Dedifferentiated amniotic fluid mesenchymal stem cell (primary cell): ENCODE results near the gene JAKMIP3.

Experiments used
- DNase-seq: peaks from one replicate; pipeline ENCODE4 v3.0.0-alpha.2; 2016; ENCODE audit errors: extremely low spot score

The JAKMIP3 gene

DNA sequence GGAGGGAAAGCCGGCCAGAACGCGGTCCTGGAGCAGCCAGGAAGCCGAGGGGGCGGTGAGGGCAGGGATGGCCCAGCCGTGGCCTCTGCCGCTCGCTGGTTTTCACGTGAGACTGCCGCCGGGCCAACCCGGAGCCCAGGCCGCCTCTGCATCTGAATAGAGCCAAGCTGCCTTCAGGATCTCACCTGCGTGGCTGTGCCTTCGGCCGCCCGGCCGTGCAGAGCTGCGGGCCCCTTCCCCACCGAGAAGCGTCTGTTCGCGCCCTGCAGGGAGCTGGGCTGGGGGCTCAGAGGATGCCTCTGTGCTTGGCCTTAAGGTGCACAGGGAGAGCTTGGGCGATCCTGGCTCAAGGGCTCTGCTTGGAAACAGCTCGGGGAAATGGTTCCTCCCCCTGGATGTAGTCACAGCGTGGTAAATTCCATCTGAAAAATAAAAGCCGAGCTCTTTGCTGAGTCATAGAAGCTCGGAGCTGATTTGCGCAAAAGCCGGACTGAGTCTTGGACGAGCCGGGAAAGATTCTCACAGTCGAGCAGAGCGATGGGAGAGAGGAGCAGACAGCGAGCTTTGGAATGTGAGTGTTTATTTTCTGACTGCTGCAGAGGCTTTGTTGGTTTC lies at the start of gene JAKMIP3:
Gene JAKMIP3 (plus strand): TSS at position 456 of the 615 bp plus-strand sequence. CDS start 38,863 bp downstream, outside the sequence.
- peak; percentile 92 for DNase-seq

DNA sequence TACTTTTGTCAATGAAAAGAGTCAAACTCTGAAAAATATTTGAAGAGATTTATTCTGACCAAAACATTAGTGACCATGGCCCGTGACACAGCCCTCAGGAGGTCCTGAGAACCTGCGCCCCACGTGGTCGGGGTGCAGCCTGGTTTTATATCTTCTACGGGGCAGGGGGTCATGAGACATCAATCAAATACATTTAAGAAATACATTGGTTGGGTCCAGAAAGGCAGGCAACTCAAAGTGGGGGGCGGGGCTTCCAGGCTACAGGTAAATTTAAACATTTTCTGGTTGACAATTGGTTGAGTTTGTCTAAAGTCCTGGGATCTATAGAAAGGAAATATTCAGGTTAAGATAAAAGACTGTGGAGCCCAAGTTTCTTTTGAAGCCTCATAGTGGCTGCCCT lies 49.2 kb upstream of the JAKMIP3 start:
- no peak for DNase-seq

DNA sequence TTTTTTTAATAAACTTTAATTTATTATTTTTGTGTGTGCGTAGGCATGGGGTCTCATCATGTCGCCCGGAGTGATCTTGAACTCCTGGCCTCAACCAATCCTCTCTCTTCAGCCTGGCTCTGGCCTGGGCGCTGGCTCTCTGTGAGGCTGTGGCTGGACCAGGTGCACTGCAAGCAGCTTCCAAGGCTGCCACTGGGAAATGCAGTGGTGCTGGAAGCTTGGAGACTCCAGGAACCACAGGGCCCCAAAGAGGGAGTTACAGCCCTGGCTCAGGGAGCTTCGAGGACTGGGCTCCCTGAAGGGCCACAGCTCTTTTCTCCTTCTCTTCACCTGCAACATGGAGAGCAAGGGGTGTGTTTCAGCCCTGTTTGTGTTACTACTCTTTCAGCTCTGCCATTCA lies 47.3 kb upstream of the JAKMIP3 start:
- DNase-seq, result no peak

DNA sequence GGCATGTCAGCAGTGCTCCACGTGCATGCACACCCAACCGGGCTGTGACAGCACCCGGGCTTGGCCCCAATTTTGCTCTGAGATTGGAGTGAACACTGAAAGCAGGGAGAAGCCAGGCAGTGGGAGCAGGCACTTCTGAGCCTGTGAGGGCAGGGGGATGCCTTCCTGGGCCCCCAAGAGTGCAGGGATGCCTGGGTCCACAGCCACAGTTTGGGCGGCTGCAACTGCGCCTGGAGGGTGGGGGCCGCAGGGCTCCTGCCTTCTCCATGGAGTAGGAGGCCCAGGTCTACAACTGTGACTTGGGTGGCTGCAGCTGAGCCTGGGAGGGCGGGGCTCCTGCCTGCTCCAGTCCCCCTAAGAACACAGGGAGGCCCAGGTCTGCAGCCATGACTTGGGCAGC lies 46.4 kb upstream of the JAKMIP3 start:
- no peak for DNase-seq

DNA sequence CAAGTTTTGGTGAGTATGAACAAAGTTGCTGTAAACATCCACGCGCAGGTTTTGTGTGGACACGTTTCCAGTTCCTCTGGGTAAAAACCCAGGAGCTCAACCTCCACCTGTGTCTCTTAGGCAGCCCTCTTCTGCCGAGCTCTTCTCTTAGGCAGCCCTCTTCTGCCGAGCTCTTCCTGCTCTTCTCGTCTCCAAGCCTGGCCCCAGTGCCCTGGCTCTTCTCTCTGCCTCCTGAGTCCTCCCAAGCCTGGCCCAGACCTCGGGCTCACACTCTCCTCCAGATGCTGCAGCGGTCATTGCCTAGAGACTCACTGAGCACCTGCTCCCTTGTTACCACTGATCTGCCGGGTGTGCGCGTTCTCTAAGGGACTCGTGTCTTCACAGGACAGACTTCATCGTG lies 45.3 kb upstream of the JAKMIP3 start:
- DNase-seq, result no peak

DNA sequence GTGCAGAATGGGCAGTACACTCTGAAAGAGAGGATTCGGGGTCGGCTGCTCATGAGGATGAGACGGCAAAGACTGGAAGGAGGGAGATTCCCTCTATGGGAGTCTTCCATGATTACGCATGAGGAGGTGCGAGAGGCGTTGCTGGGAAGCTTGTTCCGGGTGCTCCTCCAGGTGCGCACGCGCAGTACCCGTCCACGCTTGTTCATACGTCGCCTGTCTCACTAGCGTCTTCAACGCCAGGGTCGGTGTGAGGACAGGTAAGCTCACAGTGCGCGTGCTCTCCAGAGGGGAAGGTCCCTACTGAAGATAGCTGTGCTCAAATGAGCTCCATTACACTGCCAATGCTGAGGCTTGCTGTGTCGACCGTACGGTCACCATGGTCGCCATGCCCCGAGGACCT lies 44.7 kb upstream of the JAKMIP3 start:
- no peak for DNase-seq

DNA sequence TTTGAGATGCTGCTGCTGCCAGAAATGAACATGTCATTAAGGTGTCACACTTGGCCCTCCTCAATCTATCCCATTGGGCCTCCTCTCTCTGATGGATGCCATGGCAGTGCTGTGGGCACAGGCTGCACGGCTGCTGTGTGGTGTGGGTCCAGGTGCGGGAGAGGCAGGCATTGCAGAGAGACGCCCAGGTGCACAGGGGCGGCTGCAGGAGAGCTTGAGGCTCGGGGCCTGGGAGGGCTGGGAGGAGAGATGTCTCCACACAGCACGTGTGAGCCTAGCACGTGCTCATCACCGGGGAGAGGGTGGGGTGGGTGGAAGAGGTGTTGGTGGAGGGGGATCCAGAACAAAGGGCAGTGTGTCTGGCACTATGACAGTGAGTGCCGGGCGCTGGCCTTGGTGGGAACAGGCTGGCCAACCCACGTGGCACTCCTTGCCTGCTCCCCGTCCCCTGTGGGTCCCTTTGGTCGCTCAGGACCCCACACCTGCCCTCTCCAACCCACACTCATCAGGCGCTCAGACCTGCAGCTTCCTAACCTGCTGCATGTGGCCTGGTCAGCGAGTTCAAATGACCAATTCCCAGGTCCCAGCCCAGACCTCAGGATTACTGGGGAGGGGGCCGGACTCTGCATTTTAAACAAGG lies 44.1 kb upstream of the JAKMIP3 start:
- no peak for DNase-seq

DNA sequence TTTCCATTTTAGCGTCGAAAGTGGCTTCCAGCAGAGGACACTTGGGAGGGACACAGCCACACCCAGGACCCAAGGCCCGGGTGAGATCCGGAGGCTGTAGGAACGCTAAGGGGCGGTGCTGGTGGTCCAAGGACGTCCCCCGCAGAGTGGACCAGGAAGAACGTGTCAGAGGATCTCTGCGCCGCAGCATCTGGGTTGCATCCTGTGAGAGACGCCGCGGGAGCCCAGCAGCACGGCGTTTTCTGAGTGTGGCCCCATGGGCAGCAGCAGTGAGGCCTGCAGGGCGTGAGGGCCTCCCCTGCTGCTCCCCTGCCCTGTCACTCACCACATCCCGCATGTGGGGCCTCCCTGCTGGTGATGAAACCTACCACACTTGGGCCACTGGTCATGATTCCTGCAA lies 43.5 kb upstream of the JAKMIP3 start:
- no peak for DNase-seq

DNA sequence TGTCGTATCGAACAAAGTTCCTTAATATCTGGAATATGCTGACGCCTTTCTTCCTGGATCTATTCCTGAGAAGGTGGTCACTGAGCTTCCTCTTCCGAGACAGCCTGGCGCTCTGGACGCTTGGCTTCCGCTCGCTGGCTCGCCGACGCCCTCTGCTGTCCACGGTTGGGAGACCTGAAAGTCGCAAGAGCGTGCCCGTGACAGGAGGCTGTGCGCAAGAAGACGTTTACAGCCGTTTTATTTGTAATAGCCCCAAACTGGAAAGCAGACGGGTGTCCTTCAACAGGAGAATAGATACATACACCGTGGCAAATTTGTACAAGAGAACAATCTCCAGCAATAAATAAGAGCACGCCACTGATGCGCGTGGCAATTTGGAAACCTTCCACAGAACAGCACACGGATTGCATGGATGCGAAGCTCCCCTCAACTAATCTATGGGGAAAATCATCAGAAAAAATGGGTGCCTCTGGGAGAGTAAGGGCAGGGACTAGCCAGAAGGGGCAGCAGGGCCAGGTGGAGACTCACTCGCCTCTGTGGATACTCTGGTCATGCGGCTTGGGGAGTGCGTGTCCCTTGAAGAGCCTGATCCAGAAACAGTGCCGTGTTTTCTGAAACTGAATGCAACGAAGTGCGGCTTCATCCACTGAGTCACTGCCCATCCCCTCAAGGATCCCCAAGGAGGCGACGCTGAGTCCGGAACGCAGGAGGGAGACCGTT lies 42.5 kb upstream of the JAKMIP3 start:
- peak; percentile 69 for DNase-seq

DNA sequence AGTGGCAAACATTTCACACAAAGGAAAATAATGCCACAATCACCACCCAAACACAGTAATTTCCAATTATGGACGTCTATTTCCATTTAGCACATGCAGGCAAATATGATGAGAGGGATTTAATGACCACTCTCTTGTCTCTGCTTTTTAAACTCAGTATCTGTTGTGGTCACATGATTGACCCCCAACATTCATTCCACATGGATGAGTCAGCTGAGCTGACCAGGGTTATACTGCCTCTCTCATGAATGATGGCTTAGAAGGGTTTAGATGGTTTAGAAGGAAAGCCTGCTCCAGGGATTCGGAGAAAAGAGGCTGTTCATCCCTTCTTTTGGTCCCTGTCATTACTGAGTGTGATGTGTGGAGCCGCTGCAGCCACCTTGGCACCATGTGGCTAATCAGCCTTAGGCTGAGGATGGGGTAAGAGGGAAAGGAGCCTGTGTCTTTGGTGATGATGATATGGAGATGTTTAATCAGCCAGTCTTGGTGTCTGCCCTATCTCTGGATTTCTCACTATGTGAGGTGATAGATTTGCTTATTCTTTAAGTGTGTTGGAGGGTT lies 38.2 kb upstream of the JAKMIP3 start:
- DNase-seq, result no peak

DNA sequence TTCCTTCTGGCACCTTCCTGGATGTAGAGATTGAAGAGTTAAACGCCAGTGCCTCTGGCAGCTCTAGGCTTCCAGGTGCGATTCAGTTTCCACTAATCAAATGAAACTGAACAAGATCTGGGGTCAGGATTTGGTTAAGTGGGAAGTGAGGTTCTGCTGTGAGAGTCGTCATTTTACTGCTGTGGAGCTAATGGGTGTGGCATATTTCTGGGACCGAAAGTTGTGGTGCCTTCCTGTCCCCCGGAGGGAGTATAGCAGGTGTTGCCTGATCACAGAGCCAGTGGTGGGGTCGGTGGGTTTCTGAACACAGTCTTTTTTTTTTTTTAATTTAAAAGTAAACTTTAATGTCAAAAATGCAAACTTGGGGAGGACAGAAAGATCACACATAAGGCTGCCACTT lies 37.0 kb upstream of the JAKMIP3 start:
- DNase-seq, result no peak

DNA sequence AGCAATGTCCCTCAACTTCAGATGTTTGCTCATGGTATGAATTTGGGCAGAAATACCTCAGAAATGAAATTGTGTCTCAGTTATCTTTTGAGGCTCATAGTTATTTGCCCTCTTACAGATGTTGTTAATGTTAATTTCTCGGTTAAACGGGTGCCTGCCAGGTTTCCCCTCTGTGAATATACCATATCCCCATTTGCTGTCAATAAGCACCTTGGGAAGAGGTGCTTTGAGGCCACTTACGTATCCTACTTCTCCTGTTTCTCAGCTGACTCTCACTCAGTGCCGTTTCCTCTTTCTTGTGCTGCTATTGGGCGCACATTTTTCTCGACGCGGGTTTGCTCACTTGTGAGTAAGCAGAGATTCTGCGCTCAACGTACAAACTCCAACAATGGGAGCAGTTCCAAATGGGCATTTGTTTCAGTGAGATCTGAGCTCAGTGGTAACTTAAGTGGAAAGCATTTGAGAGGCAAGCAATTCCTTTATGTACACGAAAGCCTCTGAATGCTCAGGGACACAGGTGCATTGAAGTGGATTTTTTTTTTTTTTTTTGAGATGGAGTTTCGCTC lies 34.8 kb upstream of the JAKMIP3 start:
- DNase-seq, result no peak

DNA sequence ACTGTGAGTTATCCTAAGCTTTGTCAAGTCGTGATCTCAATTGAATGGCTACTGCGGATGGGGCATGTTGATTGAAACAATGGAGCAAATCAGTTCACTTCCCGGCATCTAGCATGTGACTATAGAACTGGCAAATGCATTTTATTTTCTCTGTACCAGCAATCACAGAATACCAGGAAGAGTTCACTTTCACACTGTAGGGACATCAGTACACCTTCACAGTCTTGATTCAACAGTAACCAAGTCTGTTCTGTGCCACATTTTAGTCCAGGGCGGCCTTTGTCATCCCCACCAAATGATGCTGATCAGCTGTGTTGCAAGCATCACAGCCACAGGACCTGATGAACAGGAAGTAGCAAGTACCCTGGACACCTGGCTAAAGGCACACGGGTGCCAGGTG lies 32.1 kb upstream of the JAKMIP3 start:
- DNase-seq, result no peak

DNA sequence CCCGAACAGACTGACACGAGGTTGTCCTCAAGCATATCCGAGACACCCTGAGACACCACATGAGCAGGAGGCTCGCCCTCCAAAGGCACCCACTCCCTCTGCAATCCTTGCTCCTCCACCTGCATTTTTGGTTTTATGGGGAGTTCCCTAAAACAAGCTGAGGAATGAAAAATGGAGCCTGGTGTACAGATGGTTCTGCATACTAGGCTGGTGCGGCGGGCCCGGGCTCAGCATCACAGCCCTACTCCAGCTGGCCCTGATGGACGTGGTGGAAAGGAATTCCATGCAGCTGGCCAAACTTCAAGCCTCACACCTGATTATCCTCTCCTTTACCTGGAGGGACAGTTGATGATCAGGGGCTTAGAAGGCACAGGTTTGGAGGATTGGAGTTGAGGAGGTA lies 30.3 kb upstream of the JAKMIP3 start:
- DNase-seq, result no peak

DNA sequence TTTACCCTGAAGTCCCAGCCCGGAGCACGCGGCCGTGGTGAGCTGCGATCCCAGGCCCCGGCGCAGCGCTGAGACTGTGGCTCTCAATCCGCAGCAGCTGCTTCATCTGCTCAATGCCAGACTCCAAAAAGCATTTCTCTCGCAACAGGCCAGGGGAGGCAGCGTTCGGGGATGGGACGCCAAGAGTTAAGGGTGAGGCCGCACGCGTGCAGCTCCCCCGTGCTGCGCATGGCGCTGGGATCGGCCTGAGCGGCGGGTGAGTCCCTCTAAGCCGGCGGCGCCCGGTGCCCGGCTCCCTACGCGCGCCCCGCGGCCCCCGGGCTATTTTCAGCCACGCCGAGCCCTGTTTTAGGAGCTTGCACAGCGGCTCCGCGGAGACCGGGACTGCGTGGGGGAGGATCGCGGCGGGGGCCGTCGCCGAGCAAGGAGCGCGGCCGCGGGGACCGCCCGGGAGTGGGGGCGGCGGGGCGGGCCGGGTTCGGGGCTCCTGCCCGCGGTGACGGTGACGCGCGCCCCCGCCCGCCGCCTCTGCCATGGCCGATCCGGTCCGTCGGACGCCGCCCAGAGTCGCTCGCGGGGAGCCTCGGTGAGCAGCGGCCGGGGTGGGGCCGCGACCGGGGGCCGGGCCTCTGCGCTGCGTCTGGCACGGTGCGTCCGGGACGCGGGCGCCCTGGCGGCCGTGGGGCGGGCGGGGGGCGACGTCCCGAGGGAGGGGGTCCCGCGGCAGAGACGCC lies 29.4 kb upstream of the JAKMIP3 start:
- no peak for DNase-seq

DNA sequence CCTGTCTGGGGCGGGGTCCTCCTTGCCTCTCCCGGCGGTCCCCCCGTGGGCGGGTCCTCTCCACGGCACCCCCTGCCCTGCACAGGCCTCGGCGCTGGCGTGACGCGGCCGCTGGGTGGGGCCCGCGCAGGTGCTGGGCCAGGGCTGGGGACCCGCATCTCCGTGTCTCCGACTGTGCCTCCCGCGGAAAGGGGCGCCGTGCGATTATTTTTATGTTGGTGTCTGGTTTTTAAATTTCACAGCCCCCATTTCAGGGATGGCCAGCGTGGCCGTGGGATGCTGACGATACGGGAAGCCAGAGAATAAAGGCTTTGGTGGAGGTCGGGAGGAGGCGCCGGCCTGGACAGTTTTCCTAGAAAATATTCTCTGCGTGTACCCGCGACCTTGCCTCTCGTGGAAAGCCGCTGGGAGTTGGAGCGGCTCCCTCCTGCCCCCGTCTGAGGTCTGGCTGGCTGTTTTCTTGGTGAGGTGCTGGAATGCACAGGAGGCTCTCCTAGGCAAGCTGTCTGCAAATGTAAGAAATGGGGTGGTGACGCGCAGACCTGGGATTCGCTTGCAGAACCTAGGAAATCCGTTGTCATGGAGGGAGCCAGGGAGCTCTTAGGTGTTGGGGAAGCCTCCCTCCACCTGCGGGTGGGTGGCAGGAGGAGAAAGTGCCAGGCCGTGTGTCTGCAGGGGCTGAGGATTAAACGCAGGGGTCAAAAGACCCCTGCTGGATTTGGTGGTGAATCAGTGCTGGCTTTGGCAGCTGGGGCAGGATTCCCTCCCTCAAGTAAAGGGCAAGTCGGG lies 28.7 kb upstream of the JAKMIP3 start:
- DNase-seq, result no peak

DNA sequence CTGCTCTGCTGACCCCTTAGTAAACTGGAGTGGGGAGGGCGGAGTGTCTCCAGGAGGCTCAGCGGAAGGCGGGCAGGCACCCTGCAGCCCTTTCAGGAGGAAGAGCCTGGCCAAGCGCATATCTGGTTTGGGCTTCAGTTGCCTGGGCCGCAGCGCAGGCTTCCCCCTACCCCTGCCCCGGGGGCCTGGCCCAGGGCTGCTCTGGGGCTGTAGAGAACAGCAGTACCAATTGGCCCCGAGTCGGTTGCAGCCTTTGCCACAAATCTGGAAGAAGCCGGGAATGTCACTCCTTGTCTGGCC lies 28.1 kb upstream of the JAKMIP3 start:
- no peak for DNase-seq

DNA sequence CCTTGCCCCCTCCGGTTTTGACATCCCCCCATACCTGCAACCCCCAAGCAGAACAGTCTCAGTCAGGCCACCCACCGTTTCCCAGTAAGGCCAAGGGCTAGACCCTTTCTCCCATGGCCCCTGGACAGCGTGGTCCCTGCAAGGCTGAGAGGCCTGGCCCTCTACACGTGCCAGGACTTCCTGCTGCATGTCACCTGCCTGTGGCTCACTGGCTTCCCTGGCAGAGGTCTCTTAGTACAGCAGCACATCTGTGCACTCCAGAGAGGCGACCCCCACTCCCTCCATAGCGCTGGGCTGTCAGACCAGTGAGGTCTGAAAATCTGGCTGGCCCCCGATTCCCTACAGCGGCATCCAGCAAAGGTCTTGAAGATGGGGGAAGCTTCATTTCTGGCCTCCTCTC lies 26.4 kb upstream of the JAKMIP3 start:
- DNase-seq, result no peak

DNA sequence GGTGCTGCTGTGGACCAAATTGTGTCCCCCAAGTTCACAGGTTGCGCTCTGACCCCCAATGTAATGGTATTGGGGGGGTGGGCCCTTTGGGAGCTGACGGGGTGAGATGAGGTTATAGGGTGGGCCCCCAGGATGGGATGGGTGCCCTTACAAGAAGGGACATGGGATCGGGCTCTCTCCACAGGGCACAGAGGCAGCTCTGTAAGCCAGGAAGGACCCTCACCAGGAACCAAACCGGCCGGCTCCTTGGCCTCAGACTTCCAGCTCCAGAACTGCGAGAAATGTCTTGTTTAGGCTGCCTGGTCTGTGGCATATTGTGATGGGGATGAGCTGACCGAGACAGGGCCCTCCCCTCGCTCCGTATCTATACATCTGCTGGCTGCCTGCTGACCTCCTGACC lies 25.7 kb upstream of the JAKMIP3 start:
- DNase-seq, result no peak

DNA sequence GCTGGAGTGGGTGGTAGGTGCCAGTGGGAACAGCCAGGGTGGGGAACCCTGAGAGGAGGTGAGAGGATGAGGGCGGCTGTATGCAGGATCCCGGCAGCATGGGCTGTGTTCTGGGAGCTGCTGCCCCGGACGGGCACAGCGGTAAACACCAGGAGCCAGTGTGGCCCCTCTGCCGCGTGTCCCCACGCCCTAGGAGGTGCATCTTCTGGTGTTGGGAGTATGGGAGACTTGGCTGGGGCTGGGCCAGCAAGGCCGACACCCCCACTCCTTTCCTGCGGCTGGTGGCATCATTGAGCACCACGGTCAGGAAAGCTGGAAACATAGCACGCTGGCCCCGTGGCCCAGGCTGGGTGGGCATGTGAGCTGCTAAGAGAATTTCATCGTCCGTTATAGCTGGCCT lies 24.4 kb upstream of the JAKMIP3 start:
- DNase-seq, result no peak
